NCI-H2171 treated with DMSO at 0.1 percent for 48 hours (cell line): Measurements from ENCODE around the gene CYB561D1.

Experiments
- DNase-seq: peaks from one replicate; lab custom pipeline; 2025; lab: John Stamatoyannopoulos, UW

The CYB561D1 gene

GRCh38 chr1:109548321-109549267 is 54.7 kb downstream of the CYB561D1 start, which contains the start of gene GNAI3:
Gene GNAI3, plus strand, starts transcription at chr1:109548615. Its CDS starts 106 bp downstream, at chr1:109548721.
- peak; percentile 94 for DNase-seq
